NCI-H1048 (cell line): Measurements from ENCODE around the gene BAAT.
"Not testable (repeated sequence)": the region's sequence is repeated elsewhere in the genome, so short reads cannot be mapped to it uniquely, and the experiment has no call there.

Experiments used
- DNase-seq: peaks from one replicate; lab custom pipeline; 2025; lab: John Stamatoyannopoulos, UW

The BAAT gene

DNA sequence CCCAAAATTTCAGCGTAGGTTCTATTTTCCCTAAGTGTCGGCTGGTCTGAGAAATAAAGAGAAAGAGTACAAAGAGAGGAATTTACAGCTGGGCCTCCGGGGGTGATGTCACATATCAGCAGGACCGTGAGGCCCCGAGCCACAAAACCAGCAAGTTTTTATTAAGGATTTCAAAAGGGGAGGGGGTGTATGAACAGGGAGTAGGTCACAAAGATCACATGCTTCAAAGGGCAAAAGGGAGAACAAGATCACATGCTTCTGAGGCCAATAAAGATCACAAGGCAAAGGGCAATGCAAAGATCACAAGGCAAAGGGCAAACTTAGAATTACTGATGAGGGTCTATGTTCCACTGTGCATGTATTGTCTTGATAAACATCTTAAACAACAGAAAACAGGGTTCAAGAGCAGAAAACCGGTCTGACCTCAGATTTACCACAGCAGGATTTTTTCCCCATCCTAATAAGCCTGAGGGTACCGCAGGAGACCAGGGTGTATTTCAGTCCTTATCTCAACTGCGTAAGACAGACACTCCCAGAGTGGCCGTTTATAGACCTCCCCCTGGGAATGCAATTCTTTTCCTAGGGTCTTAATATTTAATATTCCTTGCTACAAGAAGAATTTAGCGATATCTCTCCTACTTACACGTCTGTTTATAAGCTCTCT lies at the start of gene BAAT:
Gene BAAT (minus strand): TSS at position 134 of the 664 bp plus-strand sequence. CDS start 13,602 bp downstream, outside the sequence.
- not testable (repeated sequence) for DNase-seq

DNA sequence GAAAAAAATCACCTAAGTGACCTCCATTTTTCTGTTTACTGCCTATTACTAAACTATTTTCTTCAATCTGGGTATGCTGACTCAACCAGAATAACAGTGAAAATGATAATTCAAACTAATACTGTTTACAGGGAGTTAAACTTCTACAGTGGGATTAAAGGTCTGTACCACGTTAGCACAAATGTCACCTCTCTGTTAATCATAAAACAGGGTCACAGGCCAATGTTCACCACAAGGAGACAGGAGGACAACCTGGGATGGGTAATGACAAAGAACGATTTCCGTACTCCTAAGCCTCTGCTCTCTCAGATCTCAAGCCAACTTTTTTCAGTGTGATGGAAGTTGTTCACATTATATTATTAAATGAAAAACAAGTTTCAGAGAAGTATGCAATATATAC lies 48.4 kb upstream of the BAAT start:
- no peak for DNase-seq

DNA sequence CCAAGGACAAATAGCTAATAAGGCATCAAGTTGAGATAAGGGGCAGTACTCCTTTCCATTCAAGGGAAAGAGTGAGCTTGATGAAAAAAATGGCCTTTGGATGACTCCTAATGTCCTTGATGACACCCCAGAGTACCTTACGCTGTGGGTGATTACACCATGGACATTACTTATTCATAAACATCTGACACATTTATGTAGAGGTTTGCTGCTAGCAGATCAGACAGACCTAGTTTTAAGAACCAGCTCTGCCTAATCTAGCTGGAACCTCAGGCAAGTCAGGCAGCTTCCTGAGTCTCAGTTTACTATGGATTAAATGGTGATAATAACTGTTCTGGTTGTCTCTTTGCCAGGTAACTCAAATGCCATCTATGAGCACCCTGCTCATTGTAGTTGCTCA lies 47.9 kb upstream of the BAAT start:
- no peak for DNase-seq

DNA sequence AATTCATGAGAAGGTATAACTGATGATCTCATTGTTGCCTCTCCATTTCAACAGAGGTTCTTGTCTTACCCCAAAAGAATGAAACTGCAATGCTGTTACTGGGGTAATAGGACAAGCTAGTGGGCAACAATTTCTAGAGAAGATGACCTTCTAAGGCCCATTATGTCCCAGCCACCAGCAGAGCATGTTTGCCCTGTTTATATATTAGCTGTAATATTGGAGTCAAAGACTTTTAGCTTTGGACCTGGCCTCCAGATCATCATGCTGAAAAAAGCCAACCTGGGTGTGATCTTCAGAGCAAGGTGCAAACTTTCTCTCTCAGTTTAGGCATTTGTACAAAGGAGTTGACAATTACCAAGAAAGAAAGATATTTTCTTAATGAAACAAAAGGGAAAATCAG lies 47.4 kb upstream of the BAAT start:
- no peak for DNase-seq

DNA sequence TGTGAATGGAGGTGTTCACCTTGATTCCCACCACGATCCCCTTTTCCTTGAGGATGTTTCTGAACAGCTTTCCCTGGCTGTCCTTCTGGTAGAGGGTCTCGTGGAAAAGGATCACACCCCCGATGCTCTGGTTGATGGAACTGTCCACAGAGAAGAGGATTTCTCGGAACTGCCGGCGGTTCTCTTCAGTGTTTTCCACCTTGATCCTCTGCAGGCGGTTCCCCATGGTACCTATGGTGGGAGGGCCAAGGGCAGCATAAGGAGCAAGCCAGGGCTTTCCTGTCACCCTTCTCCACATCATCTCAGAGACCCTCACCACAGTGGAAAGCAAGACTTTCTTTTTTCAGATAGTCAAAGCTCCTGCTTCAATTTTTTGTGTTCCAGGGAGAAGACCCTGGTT lies 44.9 kb upstream of the BAAT start:
- DNase-seq, result no peak

DNA sequence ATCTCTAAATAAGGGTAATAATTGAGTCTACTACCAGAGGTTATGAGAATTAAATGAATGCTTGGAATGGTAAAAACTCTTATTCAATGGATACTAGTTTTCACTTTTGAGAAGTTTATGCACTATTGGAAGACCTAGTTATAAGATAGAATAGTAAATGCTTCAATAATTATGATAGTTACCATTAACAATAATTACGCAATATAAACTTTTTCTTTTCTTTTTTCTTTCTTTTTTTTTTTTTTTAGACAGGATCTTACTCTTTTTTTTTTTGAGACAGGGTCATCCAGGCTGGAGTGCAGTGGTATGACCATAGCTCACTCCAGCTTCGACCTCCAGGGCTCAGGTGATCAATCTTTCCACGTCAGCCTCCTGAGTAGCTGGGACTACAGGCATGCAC lies 44.1 kb upstream of the BAAT start:
- DNase-seq, result no peak

DNA sequence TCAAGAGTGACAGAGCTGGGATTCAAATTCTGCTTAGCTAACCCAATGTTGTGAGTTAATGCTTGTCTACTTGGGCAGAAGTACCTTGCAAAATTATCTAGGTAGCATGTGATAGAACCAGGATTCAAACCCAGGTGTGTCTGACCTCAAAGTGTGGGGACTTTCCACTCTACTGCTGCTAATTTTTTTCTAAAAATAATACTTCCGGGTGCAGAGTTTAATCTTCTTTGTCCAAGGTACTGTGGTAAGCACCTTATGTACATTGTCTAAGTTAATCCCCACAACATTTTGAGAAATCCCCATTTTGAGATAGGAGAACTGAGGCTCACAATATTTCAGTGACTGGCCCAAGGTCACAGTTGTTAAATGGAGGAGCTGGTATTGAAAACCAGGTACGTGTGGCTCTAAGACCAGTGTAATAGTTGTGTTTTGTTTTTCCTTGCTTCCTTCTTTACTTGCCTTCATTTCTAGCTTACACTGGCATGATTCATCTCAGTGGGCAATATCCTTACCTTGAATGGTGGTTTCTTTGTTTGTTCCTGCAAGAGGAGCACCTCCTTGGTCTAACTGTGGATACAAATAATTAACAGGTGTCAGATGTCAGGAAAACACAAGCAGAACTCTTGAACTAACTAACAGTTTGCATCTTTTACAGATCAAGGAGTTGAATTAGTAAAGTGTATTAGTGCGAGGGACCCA lies 43.3 kb upstream of the BAAT start:
- DNase-seq, result no peak

DNA sequence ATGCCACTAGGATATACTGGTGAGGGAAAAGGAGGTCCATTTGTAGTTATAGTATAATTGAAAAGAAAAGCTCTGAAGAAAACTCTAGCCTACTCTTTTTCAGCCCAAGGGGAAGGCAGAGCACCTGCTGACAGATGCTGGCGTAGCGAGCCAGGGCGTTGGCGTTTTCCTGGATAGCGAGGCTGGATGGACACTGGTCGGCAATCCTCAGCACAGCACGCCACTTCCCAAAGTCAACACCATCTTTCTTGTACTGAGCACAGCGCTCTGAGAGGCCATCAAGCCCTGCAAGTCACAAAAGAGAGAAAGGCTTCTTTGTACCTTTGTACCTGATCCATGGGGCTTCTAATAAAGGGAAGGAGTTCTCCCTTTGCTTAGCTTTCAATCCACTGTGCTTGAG lies 42.6 kb upstream of the BAAT start:
- no peak for DNase-seq

DNA sequence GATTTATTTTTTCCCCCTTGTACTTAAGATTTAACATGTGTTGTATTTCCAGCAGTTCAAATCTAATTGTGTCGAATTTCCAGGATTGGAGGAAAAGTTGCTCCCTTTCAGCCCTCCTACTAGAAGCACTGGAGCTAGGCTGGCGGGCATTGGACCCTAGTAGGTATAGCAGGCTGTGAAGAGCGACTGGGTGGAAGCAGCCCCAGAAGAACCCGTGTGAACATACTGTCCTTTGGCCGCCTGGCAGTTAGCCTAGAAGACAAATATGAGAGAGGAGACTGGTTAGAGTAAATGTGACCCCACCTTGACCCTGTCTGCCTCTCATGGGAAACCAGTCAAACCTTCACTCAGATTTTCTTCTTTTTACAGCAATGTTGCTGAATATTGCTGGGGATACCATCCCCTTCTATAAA lies 36.9 kb upstream of the BAAT start:
- DNase-seq, result no peak

DNA sequence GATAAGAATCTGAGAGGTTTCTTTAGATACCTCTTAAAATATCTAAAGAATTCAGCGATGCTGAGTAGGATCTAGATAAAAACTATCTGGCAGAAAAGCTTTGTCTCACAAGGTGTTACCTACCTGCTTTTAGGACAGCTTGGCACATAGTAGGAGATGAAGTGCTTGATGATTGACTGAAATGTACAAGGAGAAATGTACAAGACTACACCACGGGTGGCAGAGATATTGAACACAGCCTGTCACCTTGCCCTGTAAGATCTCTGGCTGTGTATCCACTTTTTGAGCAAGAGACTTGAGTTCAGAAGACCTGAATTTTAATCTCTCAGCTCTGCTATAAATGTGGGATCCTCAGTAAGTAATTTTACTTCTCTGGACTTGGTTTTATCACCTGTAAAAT lies 35.1 kb upstream of the BAAT start:
- no peak for DNase-seq

DNA sequence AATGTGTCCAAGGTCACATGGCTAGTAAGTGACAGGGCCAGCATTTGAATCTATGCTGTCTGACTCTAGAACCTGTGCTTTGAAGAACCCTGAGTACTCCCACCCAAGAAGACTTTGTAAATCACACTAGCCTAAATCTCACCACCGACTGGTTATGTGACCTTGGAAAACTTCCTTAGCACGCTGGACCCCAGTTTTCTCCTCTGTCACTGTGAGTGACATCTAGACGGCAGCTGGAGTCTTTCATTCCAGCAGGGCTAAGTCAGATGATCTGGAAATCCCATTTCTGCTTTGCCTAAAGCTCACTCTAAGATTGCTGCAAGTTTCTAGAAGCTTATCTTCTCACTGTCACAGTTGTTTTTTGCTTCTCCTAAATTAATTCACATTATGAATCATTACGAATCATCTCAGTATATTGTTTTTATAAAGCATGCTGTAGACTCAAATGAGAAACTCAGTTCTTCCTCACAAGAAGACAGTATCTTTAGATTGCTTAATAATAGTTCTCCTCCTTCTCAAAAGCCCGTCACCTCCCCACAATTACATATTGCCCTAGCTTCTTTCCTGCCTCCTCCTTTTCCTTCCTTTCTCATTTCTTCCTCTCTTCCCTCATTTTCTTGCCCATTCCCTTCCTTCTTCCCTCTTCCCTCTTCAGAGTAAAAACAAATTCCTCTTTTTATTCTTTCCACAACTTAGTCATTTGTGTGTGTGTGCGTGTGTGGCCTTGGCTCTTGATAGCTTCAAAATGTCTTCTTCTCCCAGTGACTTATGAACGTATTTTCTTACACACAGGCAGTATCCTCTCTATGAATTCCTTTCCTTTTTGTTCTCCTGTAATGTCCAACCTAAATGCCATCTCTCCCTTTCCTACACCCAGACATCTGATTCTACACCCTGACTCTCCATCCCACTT lies 34.0 kb upstream of the BAAT start:
- DNase-seq, result no peak

DNA sequence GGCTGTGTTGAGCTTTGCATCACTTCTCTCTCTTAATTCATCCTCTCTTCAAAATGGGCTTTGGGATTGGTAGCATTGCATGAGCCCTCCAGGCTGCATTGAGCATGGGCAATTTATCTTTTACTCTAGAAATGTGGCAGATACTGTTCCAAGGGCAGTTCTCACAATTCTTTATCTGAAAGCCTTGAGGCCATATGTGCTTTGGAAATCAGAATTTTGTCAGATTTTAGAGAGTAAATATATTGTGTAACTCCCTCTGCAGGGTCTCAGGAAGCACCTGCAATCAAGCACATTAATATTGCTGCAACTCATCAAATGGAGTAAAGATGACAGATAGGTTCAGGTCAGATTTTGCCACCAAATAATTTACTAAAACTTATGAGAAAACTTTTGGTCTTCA lies 33.2 kb upstream of the BAAT start:
- DNase-seq, result no peak

DNA sequence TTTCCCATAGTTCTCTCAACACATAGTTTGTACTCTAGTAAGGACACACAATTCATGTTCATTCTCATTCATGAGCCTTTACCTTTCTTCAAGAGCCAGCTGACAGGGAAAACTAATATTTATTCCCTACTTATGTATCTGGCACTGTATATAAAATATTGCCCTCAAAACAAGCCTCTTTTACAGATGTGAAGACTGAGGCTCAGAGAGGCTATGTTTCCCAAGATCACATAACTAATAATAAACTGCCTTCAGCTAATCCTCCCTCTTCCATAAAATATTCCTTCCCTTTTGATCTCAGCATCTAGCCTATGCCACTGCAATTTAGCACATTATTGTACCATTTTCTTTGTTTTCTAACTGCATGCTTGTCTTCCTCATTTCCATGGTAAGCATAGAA lies 32.6 kb upstream of the BAAT start:
- DNase-seq, result no peak

DNA sequence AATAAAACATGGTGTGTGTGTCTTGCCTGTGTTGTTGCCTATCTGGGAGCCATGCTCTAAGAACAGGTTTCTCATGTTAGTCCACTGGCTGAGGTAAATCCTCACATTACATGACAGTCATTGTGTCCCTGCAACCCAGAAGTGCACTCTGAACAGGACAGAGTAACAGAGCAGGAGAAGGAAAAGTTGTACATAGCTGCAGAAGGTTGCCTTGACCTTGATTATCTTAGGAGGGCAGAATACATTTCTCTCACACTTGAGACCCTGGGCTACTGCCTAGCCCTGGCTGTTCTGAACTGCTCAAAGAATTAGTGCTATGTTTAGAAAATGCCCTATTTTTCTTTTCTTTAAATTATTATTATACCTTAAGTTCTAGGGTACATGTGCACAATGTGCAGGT lies 30.8 kb upstream of the BAAT start:
- DNase-seq, result no peak

DNA sequence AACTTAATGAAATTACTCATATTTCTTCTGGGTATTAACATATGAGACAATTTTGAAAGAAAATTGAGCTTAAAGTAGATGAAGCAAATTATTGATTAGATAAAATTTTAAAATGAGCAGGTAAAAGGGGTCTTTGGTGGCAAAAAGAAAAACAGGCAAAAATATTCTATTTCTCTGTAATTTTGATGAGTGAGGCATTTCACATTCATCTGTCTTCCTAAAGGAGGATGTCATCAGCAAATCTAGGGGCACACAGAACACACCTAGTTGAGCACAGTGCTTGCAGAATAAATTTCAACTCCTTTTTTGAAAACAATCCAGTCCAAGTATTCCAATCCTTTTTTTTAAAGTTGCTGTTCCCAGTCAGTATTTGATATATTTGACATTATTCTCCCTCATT lies 30.0 kb upstream of the BAAT start:
- DNase-seq, result no peak

DNA sequence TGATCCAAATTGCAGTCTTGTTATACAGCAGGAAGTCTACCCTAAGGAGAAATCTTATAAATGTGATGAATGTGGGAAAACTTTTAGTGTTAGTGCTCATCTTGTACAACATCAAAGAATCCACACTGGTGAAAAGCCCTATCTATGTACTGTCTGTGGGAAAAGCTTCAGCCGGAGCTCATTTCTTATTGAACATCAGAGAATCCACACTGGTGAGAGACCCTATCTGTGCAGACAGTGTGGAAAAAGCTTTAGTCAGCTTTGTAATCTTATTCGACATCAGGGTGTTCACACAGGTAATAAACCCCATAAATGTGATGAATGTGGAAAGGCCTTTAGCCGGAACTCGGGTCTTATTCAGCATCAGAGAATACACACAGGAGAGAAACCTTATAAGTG lies 24.3 kb upstream of the BAAT start:
- no peak for DNase-seq

DNA sequence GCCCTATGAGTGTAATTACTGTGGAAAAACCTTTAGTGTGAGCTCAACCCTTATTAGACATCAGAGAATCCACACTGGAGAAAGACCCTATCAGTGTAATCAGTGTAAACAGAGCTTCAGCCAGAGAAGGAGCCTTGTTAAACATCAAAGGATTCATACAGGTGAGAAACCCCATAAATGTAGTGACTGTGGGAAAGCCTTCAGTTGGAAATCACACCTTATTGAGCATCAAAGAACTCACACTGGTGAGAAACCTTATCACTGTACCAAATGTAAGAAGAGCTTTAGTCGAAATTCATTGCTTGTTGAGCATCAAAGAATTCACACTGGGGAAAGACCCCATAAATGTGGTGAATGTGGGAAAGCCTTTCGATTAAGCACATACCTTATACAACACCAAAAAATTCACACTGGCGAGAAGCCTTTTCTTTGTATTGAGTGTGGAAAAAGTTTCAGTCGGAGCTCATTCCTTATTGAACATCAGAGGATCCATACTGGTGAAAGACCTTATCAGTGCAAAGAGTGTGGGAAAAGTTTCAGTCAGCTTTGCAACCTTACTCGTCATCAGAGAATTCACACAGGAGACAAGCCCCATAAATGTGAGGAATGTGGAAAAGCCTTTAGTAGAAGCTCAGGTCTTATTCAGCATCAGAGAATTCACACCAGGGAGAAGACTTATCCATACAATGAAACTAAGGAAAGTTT lies 23.7 kb upstream of the BAAT start:
- no peak for DNase-seq

DNA sequence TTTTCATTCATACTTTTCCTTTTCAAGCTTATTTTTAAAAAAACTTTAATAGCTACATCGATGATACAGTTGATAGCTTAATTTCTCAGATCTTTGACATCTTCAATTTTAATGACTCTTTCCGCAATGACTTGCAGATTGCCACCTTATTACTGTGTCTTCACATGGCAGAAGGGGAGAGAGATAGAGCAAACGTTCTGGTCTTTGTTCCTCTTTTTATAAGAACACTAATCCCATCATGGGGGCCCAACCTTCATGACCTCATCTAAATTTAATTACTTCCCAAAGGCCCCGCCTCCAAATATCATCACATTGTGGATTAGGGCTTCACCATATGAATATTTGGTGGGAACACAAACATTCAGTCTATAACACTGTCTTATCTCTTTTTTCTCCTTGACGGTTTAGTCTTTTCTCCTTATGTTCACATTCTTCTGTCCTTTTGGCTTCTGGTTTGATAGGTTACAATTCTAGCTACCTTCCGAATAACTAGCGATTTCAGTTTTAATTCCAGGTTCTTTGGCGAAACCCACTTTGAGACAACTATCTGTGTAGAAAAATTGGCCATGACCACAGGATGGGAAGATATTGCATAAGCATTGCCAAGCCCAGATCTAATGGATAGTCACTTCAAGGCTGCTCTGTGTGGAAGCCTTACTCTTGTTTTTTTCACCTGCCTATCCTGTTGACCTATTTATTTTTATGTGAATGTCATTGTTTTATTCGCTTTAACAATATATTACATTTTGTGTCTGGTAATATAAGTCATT lies 18.9 kb upstream of the BAAT start:
- no peak for DNase-seq

DNA sequence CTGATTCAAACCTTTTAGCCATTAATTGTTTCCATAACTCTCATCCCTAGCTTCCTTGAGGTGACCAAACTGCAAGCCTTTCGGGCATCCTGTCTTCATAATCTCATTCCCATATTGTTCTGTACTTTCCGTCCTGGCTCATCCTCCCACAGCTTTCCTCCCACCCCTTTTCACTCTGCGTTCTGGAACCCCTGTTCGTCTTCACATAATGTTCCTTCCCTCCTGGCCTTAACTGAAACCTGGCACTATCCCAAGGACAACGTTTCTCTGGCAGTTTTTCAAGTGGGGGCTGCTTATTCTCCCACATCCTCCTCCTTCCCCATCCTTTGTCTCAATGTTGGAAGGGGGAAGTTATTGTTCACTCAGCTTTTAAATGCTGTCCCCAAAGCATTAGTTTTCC lies 15.3 kb upstream of the BAAT start:
- no peak for DNase-seq

DNA sequence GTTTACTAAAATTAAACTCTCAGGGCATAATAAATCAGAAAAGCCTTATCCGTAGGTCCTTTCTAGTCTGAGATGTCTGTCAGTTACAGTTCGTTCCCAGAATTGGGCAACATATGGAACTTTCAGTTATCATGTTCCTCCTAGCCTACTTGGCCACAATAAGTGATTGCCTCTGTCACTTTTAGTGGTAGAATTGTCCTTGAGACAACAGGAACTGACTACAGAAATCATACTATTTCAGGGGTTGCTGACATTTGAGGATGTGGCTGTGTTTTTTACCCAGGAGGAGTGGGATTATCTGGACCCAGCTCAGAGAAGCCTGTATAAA lies 14.8 kb upstream of the BAAT start:
- DNase-seq, result no peak

DNA sequence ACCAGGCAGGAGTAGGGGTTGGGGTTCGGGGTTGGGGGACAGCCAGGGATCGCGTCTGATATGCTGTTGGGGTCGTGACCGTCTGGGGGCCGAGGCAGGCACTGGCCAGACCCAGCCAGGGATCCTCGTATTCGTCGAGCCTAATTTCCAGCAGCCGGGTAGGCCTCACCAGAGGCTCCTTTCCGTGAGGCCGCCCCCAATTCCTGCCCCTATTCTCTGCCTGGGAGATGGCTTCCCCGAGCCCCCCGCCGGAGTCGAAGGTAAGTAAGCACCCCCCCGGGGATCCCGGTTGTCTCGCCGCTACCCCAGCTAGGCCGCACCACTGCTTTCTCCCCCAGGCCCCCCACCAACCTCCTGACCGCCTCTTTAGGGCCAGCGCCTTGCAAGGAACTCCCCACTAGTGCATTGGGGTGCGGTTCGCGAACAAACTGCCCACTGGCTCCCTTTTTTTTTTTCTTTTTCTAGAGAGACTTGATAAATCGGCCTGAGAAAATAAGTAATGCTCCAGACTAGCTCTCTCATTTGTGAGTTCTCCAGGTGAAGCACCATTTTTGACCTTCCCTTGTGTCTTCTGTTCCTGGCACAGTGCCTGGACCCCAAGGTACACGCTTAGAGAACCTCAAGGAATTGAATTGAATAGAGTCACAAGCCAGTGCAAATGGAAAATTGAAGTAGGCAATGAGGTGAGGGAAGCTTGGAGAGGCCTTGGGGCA lies 14.3 kb upstream of the BAAT start:
- no peak for DNase-seq
